Adrenal gland (tissue), 12 donors: ENCODE results near the gene VPS39. TPM values are rescaled to one million over a fixed set of nuclear protein-coding genes. Genes with fewer than 3 reads are reported as not detected.
A peak's percentile ranks its signal among the peaks of the same experiment; 100 is the strongest.

Experiments
- DNase-seq, 7 donors: peaks; one replicate each; pipeline ENCODE4 v3.0.0-alpha.2; 2019 to 2020
- H3K27ac ChIP-seq, 5 donors: fragments of 200-600 bp; sonication (generic) in 4 of 5; 1 replicate in 3 of 5; 2 replicates in 2 of 5; pipeline versions ENCODE4 v1.5.1 to v1.8.0; 2016 to 2020; ENCODE audit warnings: mild to moderate bottlenecking in 1 of 5
- H3K27me3 ChIP-seq: fragments of 200-600 bp; 2 replicates; pipeline ENCODE4 v1.8.0; 2021
- H3K36me3 ChIP-seq, 2 donors: fragments of 200-600 bp; replicated peaks in 1 of 2; 1 replicate in 1 of 2; 2 replicates in 1 of 2; pipeline versions ENCODE4 v1.5.1 to v1.8.0; 2018 to 2022
- H3K4me1 ChIP-seq, 2 donors: fragments of 200-600 bp; replicated peaks in 1 of 2; 1 replicate in 1 of 2; 2 replicates in 1 of 2; pipeline versions ENCODE4 v1.5.1 to v1.8.0; 2018 to 2021
- H3K4me3 ChIP-seq, 4 donors: fragments of 200-600 bp; sonication (generic) in 3 of 4; one replicate each; pipeline ENCODE4 v1.5.1; 2016 to 2018
- H3K9me3 ChIP-seq, 3 donors: fragments of 200-600 bp; sonication (generic) in 1 of 3; replicated peaks in 1 of 3; 1 replicate in 2 of 3; 2 replicates in 1 of 3; pipeline versions ENCODE4 v1.5.1 to v1.8.0; 2016 to 2021
- CTCF ChIP-seq, 6 experiments: fragments of 450-650 bp in 4 of 6; fragments of 200-600 bp in 2 of 6; sonication (generic) in 1 of 6; IDR thresholded peaks; 1 replicate in 5 of 6; 2 replicates in 1 of 6; pipeline versions ENCODE4 v1.5.1 to v1.8.0; 2016 to 2021; ENCODE audit warnings: antibody characterized with exemption in 6 of 6, mild to moderate bottlenecking in 2 of 6, moderate library complexity in 1 of 6
- POLR2A ChIP-seq, 2 donors: fragments of 450-650 bp; IDR thresholded peaks; one replicate each; pipeline ENCODE4 v1.6.1; 2017; ENCODE audit warnings: antibody characterized with exemption in 2 of 2, mild to moderate bottlenecking in 2 of 2, moderate library complexity in 1 of 2
- WGBS, 4 donors: extraction: QIAGEN DNeasy Blood & Tissue Kit in 2 of 4; methylation state at CpG; one replicate each; pipeline versions ENCODE4 v1.1.5 to v1.1.7; 2013 to 2017; 5-methylcytosine and 5-hydroxymethylcytosine counted together
- intact Hi-C, 2 donors: fragments of 100-400 bp; cut with DNase I; formaldehyde crosslinking; loops; one replicate each; pipeline versions ENCODE4 v1.14.1 to v1.15.0; 2022 to 2023
- polyA plus RNA-seq, 3 donors: library from polyadenylated mRNA; stranded (reverse); fragments of 200-250 nt in 2 of 3; fragments of 350-450 nt in 1 of 3; fragmentation: Illumina TruSeq in 1 of 3; extraction: RNeasy Lipid Tissue Mini Kit (QIAGEN cat#74804) in 1 of 3; gene quantifications; one replicate each; pipeline ENCODE4 v1.2.3, GENCODE V29; 2013 to 2014
- total RNA-seq, 9 donors: library from RNA; depleted of rRNA in 4 of 9; stranded (reverse); fragments of >200 nt in 4 of 9; fragments of 120-200 nt in 1 of 9; fragmentation: NEBNext Ultra II Directional in 1 of 9; extraction: Animal tissue kit (Norgen Biotek cat#: 25700) in 1 of 9; gene quantifications; one replicate each; pipeline versions ENCODE4 v1.1.0 to v1.2.4, GENCODE V29; 2013 to 2023
- donor health status: healthy with polysubstance abuse.
- donor health status: Bipolar disorder and iron deficiency.
- donor health status: DM: yes; HTN: yes; CAD: no.
- donor health status: DM: no; HTN: no; CAD: no.
- donor health status: DM: no; HTN: no; CAD: no.
- donor health status: DM: yes; HTN: yes; CAD: no.

VPS39 gene
- total and polyA plus RNA-seq, 12 donors = 42.4 to 159 (median 70.4) TPM

- DNase-seq = no peak
- Histone ChIP-seq H3K36me3 (peaks cover 0 to 20% of the 10 kb centered on the region in 2 donors), H3K4me1 (peaks cover 6 to 19% of the 10 kb centered on the region in 2 donors), H3K4me3 (no peak overlapping the region), H3K27me3 (no peaks in the 10 kb centered on the region), H3K27ac (no peak overlapping the region), H3K9me3 (no peaks in the 10 kb centered on the region)
- TF ChIP-seq POLR2A (IDR thresholded peaks at IDR 0.05) (no peak), CTCF (IDR thresholded peaks at IDR 0.05) (no peak)
- WGBS, 4 donors = 91 to 94% (median 92%) methylated on average over 4 of the region's 4 CpGs
- intact Hi-C loops = no loop called here
Observed at GRCh38 chr15:42210696-42211095, 2.6 kb upstream of the VPS39 start.

- intact Hi-C loops = no loop called here
- H3K4me1 ChIP-seq = peaks cover 21 to 42% of the 10 kb centered on the region in 2 donors
- WGBS, 4 donors = 84 to 86% (median 84%) methylated on average over 4 of the region's 4 CpGs
- no peaks in the 10 kb centered on the region for H3K27me3 ChIP-seq
- H3K36me3 ChIP-seq = peaks cover 0 to 14% of the 10 kb centered on the region in 2 donors
- TF ChIP-seq CTCF (IDR thresholded peaks at IDR 0.05) = no peak
- DNase-seq = no peak
- H3K4me3 ChIP-seq = peak overlapping the region in 1 of 4 donors; percentile 91
- H3K9me3 ChIP-seq = no peaks in the 10 kb centered on the region
- H3K27ac ChIP-seq = no peak overlapping the region
Observed at GRCh38 chr15:42206406-42206805, 1.7 kb downstream of the VPS39 start.

GRCh38 chr15:42203891-42204290, 4.2 kb downstream of the VPS39 start:
- Histone ChIP-seq H3K4me1 (peaks cover 21 to 42% of the 10 kb centered on the region in 2 donors), H3K27me3 (no peaks in the 10 kb centered on the region), H3K27ac (no peak overlapping the region), H3K4me3 (no peak overlapping the region), H3K36me3 (peaks cover 0 to 3% of the 10 kb centered on the region in 2 donors), H3K9me3 (no peaks in the 10 kb centered on the region)
- WGBS, 4 donors = 81 to 94% (median 87%) methylated on average over 3 of the region's 3 CpGs
- no peak for DNase-seq
- intact Hi-C loops = no loop called here
- TF ChIP-seq POLR2A (IDR thresholded peaks at IDR 0.05) (no peak), CTCF (IDR thresholded peaks at IDR 0.05) (no peak)

- Histone ChIP-seq H3K36me3 (peaks cover 0 to 7% of the 10 kb centered on the region in 2 donors), H3K27me3 (no peaks in the 10 kb centered on the region), H3K4me1 (peaks cover 21 to 42% of the 10 kb centered on the region in 2 donors), H3K4me3 (no peak overlapping the region), H3K9me3 (no peaks in the 10 kb centered on the region), H3K27ac (no peak overlapping the region)
- 41 to 51% (median 44%) methylated on average over 2 of the region's 2 CpGs for WGBS, 4 donors
- DNase-seq = no peak
- intact Hi-C loops = no loop called here
- no peak for TF ChIP-seq CTCF (IDR thresholded peaks at IDR 0.05)
- TF ChIP-seq POLR2A (IDR thresholded peaks at IDR 0.05) = no peak
Observed at GRCh38 chr15:42202653-42203052, 5.5 kb downstream of the VPS39 start.
